HG03025 (cell line): ENCODE results near the gene CDH11.

Experiments
- ATAC-seq: cut with Tn5 transposase; IDR thresholded peaks from one replicate; pipeline ENCODE4 v1.9.1; 2021; ENCODE audit warnings: mild to moderate bottlenecking, moderate library complexity; ENCODE audit not compliant: unreplicated experiment, low FRiP score

CDH11 gene

DNA sequence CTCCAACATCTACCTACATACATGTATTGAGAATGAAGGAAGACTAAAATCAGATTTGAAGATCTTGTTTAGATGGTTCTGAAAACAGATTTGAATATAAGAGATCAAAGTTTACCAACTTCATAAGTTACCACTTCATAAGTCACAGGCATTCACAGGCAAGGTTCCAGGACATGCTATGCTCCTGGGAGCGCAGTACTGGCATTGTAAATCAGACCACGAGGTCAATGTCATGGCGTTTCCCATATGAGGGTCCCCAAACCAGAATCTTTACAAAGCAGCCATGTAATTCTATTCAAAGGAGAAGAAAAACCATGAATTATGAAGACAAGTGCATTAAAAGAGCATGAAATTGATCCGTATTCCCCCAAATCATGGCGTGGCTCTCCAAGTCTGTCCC lies 3.0 kb downstream of the CDH11 start:
- ATAC-seq: no peak

DNA sequence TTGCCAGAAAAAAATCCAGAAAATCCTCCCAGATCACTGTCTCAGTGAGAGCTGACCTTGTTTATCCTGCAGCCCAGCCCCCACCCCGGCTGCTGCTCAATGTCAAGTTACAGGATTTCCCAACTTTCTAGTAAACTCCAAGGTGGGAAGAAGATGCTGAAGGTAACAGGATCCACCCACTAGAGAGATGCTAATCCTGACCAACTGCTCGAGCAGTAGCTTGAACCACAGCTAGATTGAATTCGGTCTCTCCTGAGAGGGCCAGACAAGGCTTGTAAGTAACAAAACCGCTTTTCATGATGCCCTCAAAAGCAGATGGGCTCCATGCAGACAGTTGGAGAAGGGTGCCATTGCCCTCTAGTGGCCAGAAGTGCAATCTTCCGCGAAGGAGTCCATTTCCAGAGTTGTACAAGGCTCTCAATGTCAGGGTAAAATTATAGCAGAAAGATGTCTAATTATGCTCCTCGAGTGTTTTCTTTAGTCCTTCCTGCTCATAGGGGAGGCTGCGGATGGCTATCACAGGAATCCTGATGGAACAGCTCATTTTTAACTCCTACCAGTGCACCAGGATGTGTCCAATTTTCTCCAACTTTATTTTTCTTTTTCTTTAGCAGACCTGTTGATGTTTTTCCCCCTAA lies 3.9 kb downstream of the CDH11 start:
- no peak for ATAC-seq

DNA sequence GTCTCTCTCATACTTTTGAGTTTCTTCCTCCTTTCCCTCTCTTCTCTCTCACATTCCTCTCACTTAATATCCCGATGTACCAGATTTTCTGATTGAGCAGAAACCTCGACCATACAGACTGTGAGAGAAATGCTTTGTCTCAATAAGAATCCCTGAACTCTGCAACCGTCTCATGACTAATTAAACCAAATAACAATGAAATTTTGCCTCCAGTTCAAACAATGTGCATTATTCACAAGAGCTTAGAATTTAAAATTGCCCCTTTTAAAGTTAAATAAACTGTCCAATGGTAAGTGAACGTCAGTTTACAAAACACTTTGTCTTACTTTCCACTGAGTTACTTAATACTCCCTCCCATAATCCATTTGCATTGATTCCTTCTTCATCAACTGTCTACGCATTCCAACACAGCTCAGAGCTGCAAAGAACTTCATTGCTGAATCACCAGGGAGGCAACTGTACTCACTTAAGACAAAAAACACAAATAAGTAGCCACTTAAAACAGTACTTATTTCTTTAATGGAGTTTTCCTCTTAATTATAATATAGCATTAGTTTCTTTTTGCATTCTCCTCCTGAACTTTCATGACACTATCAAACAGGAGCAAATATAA lies 4.9 kb downstream of the CDH11 start:
- ATAC-seq: no peak

DNA sequence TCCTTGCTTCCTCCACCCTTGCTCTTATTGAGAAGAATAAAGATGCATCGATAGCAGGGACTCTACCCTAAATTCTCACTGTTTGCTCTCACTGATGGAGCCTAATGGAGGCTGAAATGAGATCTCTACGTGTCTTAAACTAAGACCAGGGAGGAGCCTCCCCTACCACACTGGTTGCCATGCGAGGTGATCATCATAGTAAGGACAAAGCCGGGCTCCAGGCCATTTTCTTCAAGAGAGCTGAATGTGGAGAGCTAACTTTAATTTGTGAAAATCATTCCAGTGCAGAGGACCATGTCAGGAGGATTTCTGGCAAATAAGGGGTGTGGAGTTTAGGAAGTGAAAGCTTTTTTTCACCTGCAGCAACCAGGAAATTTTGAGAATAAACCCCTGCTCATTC lies 5.6 kb downstream of the CDH11 start:
- ATAC-seq: no peak

DNA sequence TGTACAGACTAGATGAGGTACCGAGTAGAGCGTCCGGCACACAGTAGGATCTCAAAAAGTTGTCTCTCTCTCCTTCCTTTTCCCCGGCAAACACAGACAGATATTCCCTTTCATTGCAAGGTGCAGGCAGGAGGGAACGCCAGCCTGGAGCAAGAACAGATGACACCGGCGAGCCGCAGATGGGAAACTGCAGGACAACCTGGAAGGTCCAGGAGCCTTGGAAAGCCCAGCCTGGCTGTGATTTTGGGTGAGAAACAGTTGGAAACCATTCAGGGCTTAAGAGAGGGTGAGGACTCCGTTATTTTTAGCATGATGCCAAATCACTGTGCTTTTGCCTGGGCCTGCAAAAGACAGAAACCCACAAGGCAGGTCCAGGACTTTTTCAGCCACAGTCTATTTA lies 7.3 kb downstream of the CDH11 start:
- no peak for ATAC-seq

DNA sequence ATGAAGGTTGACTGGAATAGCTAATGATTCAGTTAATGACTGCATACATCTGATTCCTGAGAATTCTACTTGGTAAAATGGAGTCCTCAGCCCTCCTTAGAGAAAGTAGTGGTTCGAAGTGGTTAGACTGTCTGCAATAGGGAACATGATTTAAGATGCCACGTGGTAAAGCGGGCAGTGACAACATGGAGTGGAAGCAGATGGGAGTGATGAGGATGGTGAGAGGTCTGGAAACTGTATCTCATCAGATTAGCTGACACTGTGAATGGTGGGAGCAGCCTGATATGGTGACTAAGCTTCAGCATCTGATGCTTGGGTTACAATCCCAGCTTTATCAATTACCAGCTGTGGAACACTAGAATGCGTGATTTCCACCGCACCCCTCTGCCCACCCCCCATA lies 8.4 kb downstream of the CDH11 start:
- no peak for ATAC-seq

DNA sequence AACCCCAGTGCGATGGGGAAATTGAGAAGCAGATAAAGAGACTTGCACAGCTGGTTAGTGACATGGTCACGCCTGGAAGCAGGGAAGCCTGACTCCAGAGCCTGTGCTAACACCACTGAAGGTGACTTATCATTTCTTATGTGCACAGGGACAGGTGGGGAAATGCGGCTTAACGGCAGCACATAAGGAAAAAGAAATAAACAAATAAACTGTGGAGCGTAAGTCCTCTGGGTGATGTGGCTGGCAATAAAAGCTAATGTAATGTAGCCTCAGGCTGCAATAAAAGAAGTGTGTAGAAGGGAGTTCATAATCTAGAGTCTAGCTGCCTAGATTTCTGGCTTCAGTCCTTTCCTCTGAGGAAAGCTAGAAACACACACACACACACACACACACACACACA lies 10.6 kb downstream of the CDH11 start:
- no peak for ATAC-seq

DNA sequence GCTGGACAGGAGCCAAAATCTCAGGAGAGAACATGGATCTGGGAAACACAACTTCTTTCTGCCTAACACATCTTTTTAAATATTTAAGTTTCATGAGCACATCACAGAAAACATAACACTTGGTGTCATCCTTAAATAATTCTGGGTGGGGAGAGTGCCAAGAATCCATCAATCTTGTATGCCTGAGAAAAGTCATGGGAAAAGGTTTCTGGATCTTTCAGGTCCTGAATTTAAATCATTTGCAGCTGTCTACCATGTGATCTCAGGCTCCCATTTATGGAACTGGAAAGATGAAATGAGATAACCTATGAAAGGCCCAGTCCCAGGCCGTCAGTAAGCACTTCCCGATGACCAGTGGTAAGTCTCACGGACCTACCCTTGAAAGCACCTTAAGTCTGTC lies 15.1 kb downstream of the CDH11 start:
- ATAC-seq: no peak

DNA sequence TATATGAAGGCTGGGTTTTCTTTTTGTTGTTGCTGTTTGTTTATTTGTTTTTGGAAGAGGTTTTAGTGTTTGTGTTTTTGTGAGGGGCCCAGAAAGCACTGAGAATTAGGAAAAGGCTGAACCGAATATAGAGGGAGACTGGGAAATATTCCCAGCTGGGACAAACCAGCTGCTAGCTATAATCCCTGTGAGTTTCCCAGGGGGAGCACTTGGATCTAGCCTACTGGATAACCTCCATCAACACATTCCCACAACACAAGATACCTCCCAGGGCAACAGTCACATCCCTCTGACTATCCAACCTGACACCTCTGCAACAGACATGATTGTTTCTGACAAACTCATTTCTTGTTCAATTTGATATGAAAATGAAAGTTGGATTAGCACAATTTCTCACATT lies 16.7 kb downstream of the CDH11 start:
- ATAC-seq: no peak

DNA sequence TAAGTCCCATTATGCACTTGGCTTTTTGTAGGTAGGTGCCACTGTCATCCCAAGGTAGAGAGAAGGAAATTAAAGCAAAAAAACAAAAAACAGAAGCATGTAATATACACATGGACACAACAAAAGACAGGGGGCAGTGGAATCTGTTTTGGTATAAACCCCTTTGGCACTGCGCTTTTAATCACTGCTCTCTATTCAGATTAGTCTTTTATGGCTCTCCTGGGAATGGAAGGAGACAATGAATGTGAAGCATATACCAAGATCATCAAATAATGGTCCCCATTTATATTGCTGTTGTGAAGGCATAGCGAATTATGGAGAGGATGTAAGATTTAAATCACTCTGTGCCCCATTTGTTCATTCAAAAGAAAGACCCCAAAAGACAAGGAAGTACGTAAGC lies 17.4 kb downstream of the CDH11 start:
- ATAC-seq: no peak

DNA sequence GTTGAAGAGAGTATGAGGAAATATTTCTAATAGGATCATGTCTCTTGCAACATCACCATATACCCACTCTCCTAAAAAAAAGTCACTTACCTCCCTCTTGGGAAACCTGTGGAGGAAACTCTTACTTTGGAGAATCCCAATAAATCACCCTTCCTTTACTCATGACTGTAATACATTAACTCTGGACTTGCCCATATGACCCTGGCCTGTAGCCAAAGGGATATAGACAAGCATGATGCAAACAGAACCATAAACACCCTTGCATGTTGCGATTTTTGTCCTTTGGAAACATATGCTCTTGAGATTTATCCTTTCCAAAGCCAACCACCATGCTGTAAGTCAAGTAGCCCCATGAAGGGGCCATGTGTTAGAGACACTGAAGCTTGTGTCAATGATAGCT lies 19.5 kb downstream of the CDH11 start:
- ATAC-seq: no peak

DNA sequence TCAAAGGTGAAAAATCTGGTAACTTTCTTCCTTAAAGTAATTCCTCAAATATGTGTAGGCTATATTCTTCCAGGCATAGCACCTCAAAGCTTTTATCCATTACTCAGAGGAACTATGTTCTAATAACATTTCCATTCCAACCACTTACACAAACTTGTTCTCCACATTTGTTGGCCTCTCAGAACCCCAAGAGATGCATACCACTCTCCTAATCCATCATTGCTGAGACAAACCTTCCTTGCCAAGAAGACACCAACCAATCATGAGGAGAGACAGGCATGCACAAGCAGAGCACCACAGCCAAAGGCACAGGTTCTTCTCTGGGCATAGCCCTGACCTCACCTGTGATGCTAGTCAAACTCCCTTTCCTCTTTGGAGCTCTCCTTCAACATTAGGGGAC lies 20.9 kb downstream of the CDH11 start:
- no peak for ATAC-seq

DNA sequence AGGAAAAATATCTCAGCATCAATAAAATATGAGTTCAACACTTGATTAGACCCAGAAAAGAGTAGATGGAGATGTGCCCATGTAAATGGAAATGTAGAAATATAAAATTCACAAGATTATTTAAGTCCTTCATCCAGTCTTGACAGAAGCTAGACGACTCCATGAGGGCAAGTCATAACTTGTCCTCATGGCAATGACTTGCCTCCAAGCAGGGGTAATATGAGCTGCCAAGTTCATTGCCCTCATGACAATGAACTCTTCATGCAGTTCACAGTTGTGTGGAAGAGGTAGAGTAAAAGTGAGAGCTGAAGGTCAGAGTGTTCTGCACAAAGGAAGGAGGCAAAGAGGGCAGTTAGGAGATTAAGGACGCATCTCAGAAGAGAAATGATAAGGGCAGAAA lies 22.3 kb downstream of the CDH11 start:
- no peak for ATAC-seq

DNA sequence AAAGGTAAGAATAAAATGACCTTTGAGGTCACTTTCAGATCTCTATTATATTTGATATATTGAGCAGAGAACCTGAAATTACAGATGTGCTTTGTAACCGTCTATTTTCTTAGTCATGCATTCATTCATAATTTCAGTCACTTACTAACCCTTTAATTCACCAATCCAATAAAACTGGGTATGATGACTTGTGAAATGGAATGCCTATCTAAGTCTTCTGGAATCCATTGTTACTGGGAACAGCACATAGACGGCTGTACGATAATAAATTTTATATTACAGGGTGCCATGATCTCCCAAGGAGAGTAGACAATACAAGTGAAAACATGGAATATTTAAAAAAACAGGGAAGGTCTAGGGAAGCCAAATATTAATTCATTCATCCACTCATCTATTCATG lies 22.9 kb downstream of the CDH11 start:
- no peak for ATAC-seq

DNA sequence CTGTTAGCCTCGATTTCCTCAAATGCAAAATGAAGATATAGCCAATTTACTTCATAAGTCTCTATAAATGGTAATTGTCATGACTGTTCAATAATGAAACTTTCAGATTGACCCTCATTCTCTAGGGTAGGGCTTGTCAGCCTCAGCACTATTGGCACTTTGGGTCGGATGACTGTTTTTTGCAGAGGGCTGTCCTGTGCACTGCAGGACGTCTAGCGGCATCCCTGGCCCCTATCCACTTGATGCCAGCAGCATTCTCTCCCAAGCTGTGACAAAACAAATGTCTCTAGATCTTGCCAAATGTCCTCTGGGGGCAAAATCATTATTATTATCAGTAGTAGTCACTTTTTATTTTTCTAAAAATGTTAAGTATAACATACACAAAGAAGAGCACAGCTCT lies 24.6 kb downstream of the CDH11 start:
- no peak for ATAC-seq

DNA sequence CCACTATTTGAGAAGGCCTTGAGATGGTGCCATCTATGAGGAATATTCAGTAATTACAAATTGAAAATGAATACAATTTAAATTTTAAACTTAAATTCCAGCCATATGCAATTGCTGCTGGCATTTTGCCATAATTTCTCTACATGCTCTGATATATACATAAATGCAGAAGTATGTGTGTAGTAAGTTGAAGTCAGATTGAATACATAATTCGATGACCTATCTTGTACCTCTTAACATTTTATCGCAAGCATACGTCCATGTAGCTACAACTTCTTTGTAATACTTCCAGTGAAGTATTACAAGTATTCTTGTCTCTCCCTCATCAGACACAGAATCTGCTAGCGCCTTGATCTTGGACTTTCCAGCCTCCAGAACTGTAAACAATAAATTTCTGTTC lies 26.0 kb downstream of the CDH11 start:
- no peak for ATAC-seq

DNA sequence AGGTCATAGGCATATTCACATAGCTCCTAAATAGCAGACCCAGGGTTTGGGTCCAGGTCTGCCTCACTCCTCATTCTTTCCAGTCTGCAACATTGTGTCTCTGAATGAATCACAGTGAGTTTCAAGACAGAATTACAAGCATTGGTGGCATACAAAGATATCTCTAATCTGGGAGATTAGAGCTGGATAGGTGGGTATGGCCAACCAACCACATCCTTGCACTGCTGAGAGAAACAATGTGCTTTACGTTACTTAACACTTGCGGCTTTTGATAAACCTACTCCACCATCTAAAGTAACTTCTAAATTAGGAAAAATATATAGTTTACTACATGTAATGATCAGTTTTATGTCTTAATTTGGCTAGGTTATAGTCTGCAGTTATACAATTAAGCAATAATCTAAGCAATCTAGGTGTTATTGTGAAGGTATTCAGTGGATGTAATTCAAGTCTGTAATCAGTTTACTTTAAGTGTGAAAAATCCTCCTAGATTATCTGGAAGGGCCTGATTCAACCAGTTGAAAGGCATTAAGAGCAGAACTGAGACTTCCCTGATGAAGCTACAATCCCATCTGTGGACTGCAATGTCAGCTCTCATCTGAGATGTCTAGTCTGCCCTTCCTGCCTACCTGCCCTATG lies 26.7 kb downstream of the CDH11 start:
- no peak for ATAC-seq

DNA sequence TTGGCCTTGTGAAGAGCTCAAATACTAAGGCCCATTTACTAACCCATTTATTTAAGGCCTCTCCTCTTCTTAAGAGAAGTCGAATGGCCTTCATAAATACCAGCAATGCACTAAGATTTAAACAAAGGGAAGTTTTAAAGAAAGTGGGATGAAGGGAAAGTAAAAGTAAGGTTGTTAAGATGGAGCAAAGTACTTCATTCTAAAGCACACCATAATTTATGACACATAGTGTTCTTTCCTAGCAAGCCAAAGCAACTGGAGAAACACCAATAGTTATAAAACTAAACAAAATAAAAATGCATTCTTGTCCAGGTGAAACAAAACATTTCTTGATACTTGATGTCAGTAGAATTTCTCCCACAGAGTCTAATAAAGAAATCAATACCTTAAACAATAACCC lies 27.9 kb downstream of the CDH11 start:
- ATAC-seq: no peak

DNA sequence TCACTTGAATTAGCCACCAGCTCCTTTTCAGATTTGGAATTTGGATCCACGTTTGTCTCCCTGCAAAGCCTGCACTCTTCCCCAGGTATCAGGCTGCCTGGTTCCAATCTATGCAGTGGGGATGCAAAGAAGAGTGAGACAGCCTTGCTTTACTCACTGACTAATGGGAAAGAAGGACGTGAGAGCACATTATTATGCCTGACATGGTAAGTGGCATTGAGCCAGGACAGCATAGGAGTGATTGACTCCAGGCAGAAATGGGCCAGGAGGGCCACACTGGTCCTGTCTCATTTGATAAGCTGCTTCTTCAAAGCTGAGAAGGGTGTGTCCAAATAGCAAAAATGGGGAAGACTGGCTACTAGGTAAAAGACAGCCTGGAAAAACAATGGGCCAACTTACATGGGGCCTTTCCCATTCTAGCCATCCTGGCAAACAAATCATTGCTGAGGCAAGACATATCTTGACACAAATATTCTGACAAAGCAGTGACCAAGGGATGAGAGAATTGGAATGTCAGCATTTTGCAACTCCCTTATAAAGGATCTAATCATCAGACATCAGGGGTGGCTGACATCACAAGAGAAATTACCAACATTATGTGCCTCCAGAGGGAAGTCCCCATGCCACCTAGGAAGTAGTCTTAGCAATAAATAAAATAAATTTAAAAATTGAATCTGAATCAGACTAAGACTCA lies 38.6 kb downstream of the CDH11 start:
- ATAC-seq: no peak

DNA sequence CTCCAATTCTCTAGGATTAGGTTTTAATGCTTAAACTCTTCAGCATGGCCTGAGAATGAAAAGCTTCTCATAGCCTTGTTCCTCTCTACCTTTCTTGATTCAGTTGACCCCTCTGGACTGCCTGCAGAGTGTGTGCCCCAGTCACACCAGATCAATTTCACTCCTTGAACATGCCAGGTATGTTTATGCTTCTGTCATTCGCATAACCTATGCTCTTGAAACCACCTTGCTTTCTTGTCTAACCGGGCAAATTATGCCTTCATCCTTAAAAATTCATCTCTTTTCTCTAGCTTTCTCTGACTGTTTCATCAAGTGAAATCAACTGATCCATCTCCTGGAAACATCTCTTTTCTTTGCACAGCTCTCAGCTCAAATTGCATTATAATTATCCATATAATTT lies 42.3 kb downstream of the CDH11 start:
- no peak for ATAC-seq

DNA sequence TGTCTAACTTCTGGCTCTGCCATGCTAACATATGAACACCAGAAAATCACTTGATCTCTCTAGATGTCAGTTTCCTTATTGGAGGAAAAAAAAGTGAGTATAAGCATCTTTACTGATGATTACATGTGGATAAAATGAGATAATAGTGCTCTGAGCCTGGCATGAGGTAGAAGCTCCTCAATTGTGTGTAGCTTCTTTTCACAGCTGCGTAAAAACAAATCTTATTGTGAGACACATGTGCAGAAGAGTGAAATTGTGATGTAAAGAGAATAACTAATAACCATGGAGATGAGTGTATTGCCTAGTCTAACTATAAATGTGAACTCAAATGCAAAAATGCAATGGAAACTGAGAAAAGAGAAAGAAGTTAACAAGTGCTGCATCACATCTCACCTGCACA lies 44.7 kb downstream of the CDH11 start:
- ATAC-seq: no peak

DNA sequence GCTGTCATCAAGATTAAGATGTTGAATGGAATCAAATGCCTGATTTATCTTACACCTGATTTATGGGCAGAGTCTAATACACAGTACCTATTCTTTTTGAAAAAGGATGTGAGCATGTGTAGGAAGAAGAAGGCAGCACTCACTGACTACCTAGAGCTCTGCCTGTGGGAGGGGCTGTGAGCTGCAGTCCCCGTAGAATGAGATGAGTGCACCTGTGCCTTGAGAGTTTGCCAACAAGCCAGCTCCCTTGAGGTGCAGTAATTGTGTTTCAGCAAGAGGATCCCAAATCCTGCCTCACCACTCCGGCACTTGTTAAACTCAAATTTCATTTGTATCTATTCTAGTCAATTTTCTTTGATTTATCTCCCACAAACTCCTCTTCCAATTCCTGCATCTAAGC lies 46.0 kb downstream of the CDH11 start:
- ATAC-seq: no peak
